ENCODE results near the gene FAM131A.

Gene FAM131A

DNA sequence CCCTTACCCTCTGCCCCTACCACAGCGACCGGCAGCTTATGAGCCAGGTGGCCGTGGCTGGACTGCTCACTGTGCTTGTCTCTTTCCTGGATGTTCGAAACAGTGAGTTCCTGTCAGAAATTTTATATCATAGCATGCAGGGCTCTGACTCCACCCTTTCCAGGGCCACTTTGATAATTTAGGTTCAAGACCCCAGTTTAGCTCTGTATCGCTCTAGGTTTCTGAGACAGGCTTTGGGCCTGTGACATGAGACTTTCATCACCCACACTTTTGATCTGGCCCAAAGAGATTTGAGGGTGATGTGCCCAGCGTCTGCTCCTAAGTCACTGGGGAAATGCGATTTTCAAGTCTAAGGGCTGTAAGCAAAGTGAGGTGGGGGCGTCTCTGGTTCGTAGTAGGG is 29.5 kb upstream of the FAM131A start:
- no peak overlapping the region for H3K4ac ChIP-seq (ENCODE audit: low read length)
- no peak overlapping the region for H3K4me3 ChIP-seq (ENCODE audit: low read length in 2 of 2)
- no peak overlapping the region for H2AK5ac ChIP-seq (ENCODE audit: low read depth, low read length)
- no peak overlapping the region for H3K9ac ChIP-seq (ENCODE audit: low read depth, low read length, poor library complexity)
- no peaks in the 10 kb centered on the region for H3K4me1 ChIP-seq (ENCODE audit: control insufficient read depth in 2 of 2, insufficient read depth in 1 of 2, low read depth in 1 of 2, low read length in 2 of 2)
- no peaks in the 10 kb centered on the region for H3K27me3 ChIP-seq (ENCODE audit: control insufficient read depth in 3 of 3, insufficient read depth in 3 of 3, low read depth in 1 of 3, low read length in 3 of 3)
- peaks cover 47 to 67% of the 10 kb centered on the region in 2 donors for H3K36me3 ChIP-seq (replicated peaks in 1 of 2; ENCODE audit: control insufficient read depth in 2 of 2, insufficient read depth in 2 of 2, low read length in 2 of 2)
- no peak overlapping the region for H4K91ac ChIP-seq (ENCODE audit: low read depth, low read length, poor library complexity)
- H2BK12ac ChIP-seq (ENCODE audit: low read length) = no peak overlapping the region
- H3K14ac ChIP-seq (ENCODE audit: low read length) = no peak overlapping the region
- no peak overlapping the region for H2BK120ac ChIP-seq (ENCODE audit: low read depth, low read length)
- no peak overlapping the region for H4K8ac ChIP-seq (ENCODE audit: low read depth, low read length)
- no peak overlapping the region for H3K27ac ChIP-seq (replicated peaks; ENCODE audit: low read length)
- H3K18ac ChIP-seq (ENCODE audit: low read length) = no peak overlapping the region
- WGBS, 2 donors (ENCODE audit: extremely low coverage in 2 of 2, insufficient read length in 2 of 2, insufficient replicate concordance in 1 of 2) = no CpG with 5 or more reads among the region's 9 CpGs
- no peak overlapping the region for H3K4me2 ChIP-seq (ENCODE audit: insufficient read depth, low read length, poor library complexity, severe bottlenecking)
- no peak overlapping the region for H2AFZ ChIP-seq (ENCODE audit: low read length)
- H2BK15ac ChIP-seq (ENCODE audit: low read length) = no peak overlapping the region
- no peak overlapping the region for H2BK5ac ChIP-seq (ENCODE audit: low read length)
- H3K9me3 ChIP-seq (replicated peaks in 1 of 2; ENCODE audit: control insufficient read depth in 2 of 2, insufficient read depth in 1 of 2, low read depth in 1 of 2, low read length in 2 of 2) = no peaks in the 10 kb centered on the region
- DNase-seq (ENCODE audit: low spot score) = no peak
- no peak overlapping the region for H3K23ac ChIP-seq (ENCODE audit: low read depth, low read length, poor library complexity)
- H3K79me1 ChIP-seq (ENCODE audit: low read depth, low read length) = no peaks in the 10 kb centered on the region

DNA sequence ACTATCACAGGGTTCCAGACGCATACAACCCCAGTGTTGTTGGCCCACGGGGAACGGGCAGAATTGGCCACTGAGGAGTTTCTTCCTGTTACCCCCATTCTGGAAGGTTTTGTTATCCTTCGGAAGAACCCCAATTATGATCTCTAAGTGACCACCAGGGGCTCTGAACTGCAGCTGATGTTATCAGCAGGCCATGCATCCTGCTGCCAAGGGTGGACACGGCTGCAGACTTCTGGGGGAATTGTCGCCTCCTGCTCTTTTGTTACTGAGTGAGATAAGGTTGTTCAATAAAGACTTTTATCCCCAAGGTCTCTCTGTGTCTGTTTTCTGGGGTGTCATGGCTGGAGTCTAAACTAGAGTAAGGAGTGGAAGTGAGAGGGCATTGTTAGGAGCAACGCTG is 28.7 kb upstream of the FAM131A start:
- H3K4me1 ChIP-seq (ENCODE audit: control insufficient read depth in 2 of 2, insufficient read depth in 1 of 2, low read depth in 1 of 2, low read length in 2 of 2) = no peaks in the 10 kb centered on the region
- no peak overlapping the region for H3K4ac ChIP-seq (ENCODE audit: low read length)
- no peak overlapping the region for H2BK15ac ChIP-seq (ENCODE audit: low read length)
- H3K23ac ChIP-seq (ENCODE audit: low read depth, low read length, poor library complexity) = no peak overlapping the region
- no peak overlapping the region for H2AK5ac ChIP-seq (ENCODE audit: low read depth, low read length)
- no peaks in the 10 kb centered on the region for H3K27me3 ChIP-seq (ENCODE audit: control insufficient read depth in 3 of 3, insufficient read depth in 3 of 3, low read depth in 1 of 3, low read length in 3 of 3)
- no peak overlapping the region for H2AFZ ChIP-seq (ENCODE audit: low read length)
- H2BK120ac ChIP-seq (ENCODE audit: low read depth, low read length) = no peak overlapping the region
- H4K8ac ChIP-seq (ENCODE audit: low read depth, low read length) = no peak overlapping the region
- no peak overlapping the region for H3K27ac ChIP-seq (replicated peaks; ENCODE audit: low read length)
- H4K91ac ChIP-seq (ENCODE audit: low read depth, low read length, poor library complexity) = no peak overlapping the region
- H2BK5ac ChIP-seq (ENCODE audit: low read length) = no peak overlapping the region
- no peak overlapping the region for H3K4me3 ChIP-seq (ENCODE audit: low read length in 2 of 2)
- no peaks in the 10 kb centered on the region for H3K9me3 ChIP-seq (replicated peaks in 1 of 2; ENCODE audit: control insufficient read depth in 2 of 2, insufficient read depth in 1 of 2, low read depth in 1 of 2, low read length in 2 of 2)
- DNase-seq (ENCODE audit: low spot score) = no peak
- no CpG with 5 or more reads among the region's 7 CpGs for WGBS, 2 donors (ENCODE audit: extremely low coverage in 2 of 2, insufficient read length in 2 of 2, insufficient replicate concordance in 1 of 2)
- no peak overlapping the region for H3K18ac ChIP-seq (ENCODE audit: low read length)
- H3K36me3 ChIP-seq (replicated peaks in 1 of 2; ENCODE audit: control insufficient read depth in 2 of 2, insufficient read depth in 2 of 2, low read length in 2 of 2) = peaks cover 38 to 59% of the 10 kb centered on the region in 2 donors
- no peak overlapping the region for H3K14ac ChIP-seq (ENCODE audit: low read length)
- no peak overlapping the region for H2BK12ac ChIP-seq (ENCODE audit: low read length)
- H3K9ac ChIP-seq (ENCODE audit: low read depth, low read length, poor library complexity) = no peak overlapping the region
- no peaks in the 10 kb centered on the region for H3K79me1 ChIP-seq (ENCODE audit: low read depth, low read length)
- no peak overlapping the region for H3K4me2 ChIP-seq (ENCODE audit: insufficient read depth, low read length, poor library complexity, severe bottlenecking)

DNA sequence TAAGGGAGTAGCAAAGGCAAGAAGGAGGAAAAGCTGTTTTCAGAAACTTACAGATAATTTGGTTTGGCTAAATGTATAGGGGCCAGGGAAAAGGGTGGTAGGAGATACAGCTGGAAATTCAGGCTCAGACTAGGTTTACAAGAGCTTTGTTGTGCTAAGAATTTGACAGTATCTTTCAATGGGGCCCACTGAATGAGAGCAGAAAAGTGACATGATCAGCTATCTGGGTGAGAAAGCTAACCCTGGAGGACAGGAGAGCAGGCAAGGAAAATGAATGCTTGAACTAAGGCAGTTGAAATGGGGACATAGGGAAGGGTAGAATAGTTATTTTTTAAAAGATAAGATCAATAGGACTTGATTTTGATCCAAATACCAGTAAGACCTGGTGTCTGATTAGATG is 25.8 kb upstream of the FAM131A start:
- Histone ChIP-seq H3K4me1 (ENCODE audit: control insufficient read depth in 2 of 2, insufficient read depth in 1 of 2, low read depth in 1 of 2, low read length in 2 of 2) (peaks cover 2 to 12% of the 10 kb centered on the region in 2 donors), H3K27ac (replicated peaks; ENCODE audit: low read length) (no peak overlapping the region), H3K79me1 (ENCODE audit: low read depth, low read length) (peaks cover 2% of the 10 kb centered on the region), H3K4me3 (ENCODE audit: low read length in 2 of 2) (no peak overlapping the region), H3K9me3 (replicated peaks in 1 of 2; ENCODE audit: control insufficient read depth in 2 of 2, insufficient read depth in 1 of 2, low read depth in 1 of 2, low read length in 2 of 2) (no peaks in the 10 kb centered on the region), H2AK5ac (ENCODE audit: low read depth, low read length) (no peak overlapping the region), H3K23ac (ENCODE audit: low read depth, low read length, poor library complexity) (no peak overlapping the region), H2BK5ac (ENCODE audit: low read length) (no peak overlapping the region), H2BK15ac (ENCODE audit: low read length) (no peak overlapping the region), H2AFZ (ENCODE audit: low read length) (peak overlapping the region; percentile 9), H2BK12ac (ENCODE audit: low read length) (no peak overlapping the region), H3K9ac (ENCODE audit: low read depth, low read length, poor library complexity) (no peak overlapping the region), H3K4ac (ENCODE audit: low read length) (no peak overlapping the region), H3K4me2 (ENCODE audit: insufficient read depth, low read length, poor library complexity, severe bottlenecking) (no peak overlapping the region), H4K91ac (ENCODE audit: low read depth, low read length, poor library complexity) (no peak overlapping the region), H4K8ac (ENCODE audit: low read depth, low read length) (no peak overlapping the region), H3K18ac (ENCODE audit: low read length) (no peak overlapping the region), H3K36me3 (replicated peaks in 1 of 2; ENCODE audit: control insufficient read depth in 2 of 2, insufficient read depth in 2 of 2, low read length in 2 of 2) (peaks cover 20 to 44% of the 10 kb centered on the region in 2 donors), H2BK120ac (ENCODE audit: low read depth, low read length) (no peak overlapping the region), H3K14ac (ENCODE audit: low read length) (no peak overlapping the region), H3K27me3 (ENCODE audit: control insufficient read depth in 3 of 3, insufficient read depth in 3 of 3, low read depth in 1 of 3, low read length in 3 of 3) (no peaks in the 10 kb centered on the region)
- no peak for DNase-seq (ENCODE audit: low spot score)

DNA sequence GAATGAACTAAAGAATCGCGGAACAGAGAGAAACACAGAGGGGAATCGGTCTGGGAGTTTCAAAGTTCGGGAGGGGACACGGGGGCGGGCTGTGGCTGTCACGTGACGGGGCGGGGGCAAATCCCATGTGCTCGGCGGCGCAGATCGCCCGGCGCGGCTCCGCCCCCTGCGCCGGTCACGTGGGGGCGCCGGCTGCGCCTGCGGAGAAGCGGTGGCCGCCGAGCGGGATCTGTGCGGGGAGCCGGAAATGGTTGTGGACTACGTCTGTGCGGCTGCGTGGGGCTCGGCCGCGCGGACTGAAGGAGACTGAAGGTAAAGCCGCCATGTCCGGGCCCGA is 23.1 kb upstream of the FAM131A start, which contains the start of gene EIF4G1:
Gene EIF4G1, plus strand, starts transcription at position 244 of the 337 bp plus-strand sequence. CDS start 1,191 bp downstream, outside the sequence.
- Histone ChIP-seq H3K4me1 (ENCODE audit: control insufficient read depth in 2 of 2, insufficient read depth in 1 of 2, low read depth in 1 of 2, low read length in 2 of 2) (peaks cover 7 to 15% of the 10 kb centered on the region in 2 donors), H4K8ac (ENCODE audit: low read depth, low read length) (no peak within 1 kb of the TSS), H2BK12ac (ENCODE audit: low read length) (no peak within 1 kb of the TSS), H3K14ac (ENCODE audit: low read length) (peak within 1 kb of the TSS; percentile 89), H2AFZ (ENCODE audit: low read length) (peak within 1 kb of the TSS; percentile 73), H3K4ac (ENCODE audit: low read length) (peak within 1 kb of the TSS; percentile 37), H3K4me3 (ENCODE audit: low read length in 2 of 2) (peak within 1 kb of the TSS; percentile 78 to 98), H3K18ac (ENCODE audit: low read length) (peak within 1 kb of the TSS; percentile 90), H4K91ac (ENCODE audit: low read depth, low read length, poor library complexity) (peak within 1 kb of the TSS; percentile 53), H2BK120ac (ENCODE audit: low read depth, low read length) (no peak within 1 kb of the TSS), H2AK5ac (ENCODE audit: low read depth, low read length) (peak within 1 kb of the TSS; percentile 98), H3K9ac (ENCODE audit: low read depth, low read length, poor library complexity) (peak within 1 kb of the TSS; percentile 92), H3K79me1 (ENCODE audit: low read depth, low read length) (peaks cover 2% of the 10 kb centered on the region), H3K9me3 (replicated peaks in 1 of 2; ENCODE audit: control insufficient read depth in 2 of 2, insufficient read depth in 1 of 2, low read depth in 1 of 2, low read length in 2 of 2) (no peaks in the 10 kb centered on the region), H3K36me3 (replicated peaks in 1 of 2; ENCODE audit: control insufficient read depth in 2 of 2, insufficient read depth in 2 of 2, low read length in 2 of 2) (peaks cover 12 to 45% of the 10 kb centered on the region in 2 donors), H3K4me2 (ENCODE audit: insufficient read depth, low read length, poor library complexity, severe bottlenecking) (peak within 1 kb of the TSS; percentile 91), H2BK5ac (ENCODE audit: low read length) (peak within 1 kb of the TSS; percentile 66), H3K27me3 (ENCODE audit: control insufficient read depth in 3 of 3, insufficient read depth in 3 of 3, low read depth in 1 of 3, low read length in 3 of 3) (no peaks in the 10 kb centered on the region), H3K23ac (ENCODE audit: low read depth, low read length, poor library complexity) (peak within 1 kb of the TSS; percentile 89), H3K27ac (replicated peaks; ENCODE audit: low read length) (peak within 1 kb of the TSS; percentile 72), H2BK15ac (ENCODE audit: low read length) (no peak within 1 kb of the TSS)
- peak; percentile 87 for DNase-seq (ENCODE audit: low spot score)
- WGBS, 2 donors (ENCODE audit: extremely low coverage in 2 of 2, insufficient read length in 2 of 2, insufficient replicate concordance in 1 of 2) = no CpG with 5 or more reads among the region's 40 CpGs
